ENCODE results near the gene FAM50B.

FAM50B gene, protein sequence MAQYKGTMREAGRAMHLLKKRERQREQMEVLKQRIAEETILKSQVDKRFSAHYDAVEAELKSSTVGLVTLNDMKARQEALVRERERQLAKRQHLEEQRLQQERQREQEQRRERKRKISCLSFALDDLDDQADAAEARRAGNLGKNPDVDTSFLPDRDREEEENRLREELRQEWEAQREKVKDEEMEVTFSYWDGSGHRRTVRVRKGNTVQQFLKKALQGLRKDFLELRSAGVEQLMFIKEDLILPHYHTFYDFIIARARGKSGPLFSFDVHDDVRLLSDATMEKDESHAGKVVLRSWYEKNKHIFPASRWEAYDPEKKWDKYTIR

DNA sequence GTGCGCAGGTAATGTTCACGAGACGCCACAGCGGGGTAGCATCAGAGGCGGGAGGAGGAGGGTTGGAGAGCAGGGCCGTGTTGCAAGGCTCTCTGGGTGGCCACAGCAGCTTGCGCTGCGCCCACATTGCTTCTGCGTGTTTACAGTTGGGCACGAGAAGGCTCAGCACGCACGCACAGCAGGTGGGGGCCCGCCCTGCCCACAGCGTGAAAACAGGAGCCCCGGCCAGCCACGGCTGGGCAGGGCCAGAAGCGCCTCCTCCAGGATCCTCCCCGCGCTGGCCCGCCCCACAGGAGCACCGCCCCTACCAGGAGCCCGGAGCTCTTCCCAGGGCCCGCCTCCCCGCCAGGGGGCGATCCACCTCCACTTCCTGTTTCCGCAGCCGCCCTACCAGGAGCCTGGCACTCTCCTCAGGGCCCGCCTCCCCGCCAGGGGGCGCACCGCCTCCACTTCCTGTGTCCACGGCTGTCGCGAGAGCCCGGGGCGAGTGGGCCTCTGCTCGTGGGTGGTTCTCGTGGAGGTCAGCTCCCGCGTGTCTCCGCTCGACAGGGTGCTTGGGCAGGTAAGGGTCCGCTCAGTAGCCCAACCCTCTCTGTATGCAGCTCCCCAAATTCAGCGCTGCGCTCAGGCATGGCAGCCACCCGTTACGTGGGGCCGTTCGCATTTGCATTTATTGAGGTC, at the start of gene FAM50B:
FAM50B (plus strand) TSS at position 449 of the 681 bp plus-strand sequence. CDS start 439 bp downstream, outside the sequence.
- TF ChIP-seq, protein P1, sequence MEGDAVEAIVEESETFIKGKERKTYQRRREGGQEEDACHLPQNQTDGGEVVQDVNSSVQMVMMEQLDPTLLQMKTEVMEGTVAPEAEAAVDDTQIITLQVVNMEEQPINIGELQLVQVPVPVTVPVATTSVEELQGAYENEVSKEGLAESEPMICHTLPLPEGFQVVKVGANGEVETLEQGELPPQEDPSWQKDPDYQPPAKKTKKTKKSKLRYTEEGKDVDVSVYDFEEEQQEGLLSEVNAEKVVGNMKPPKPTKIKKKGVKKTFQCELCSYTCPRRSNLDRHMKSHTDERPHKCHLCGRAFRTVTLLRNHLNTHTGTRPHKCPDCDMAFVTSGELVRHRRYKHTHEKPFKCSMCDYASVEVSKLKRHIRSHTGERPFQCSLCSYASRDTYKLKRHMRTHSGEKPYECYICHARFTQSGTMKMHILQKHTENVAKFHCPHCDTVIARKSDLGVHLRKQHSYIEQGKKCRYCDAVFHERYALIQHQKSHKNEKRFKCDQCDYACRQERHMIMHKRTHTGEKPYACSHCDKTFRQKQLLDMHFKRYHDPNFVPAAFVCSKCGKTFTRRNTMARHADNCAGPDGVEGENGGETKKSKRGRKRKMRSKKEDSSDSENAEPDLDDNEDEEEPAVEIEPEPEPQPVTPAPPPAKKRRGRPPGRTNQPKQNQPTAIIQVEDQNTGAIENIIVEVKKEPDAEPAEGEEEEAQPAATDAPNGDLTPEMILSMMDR (IDR thresholded peaks at IDR 0.05; ENCODE audit: low read depth, low read length): peak; percentile 93

DNA sequence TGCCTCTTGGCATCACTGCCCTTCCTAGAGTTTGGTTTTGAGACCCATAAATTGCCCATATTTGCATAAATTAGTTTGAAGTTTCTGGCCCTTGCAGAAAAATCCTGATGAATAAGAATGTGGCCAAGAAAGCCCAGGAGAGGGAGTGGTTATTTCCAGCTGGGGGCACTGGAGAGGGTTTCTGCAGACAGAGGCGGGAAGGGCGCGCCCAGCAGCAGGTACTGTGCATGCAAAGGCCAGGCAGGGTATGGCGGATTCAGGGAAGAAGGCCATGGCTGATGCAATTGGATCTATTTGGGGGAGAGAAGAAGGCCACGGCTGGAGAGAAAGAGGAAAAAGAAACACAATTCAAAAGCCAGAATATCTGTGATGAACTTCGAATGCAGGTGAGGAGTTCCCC, 49.5 kb upstream of the FAM50B start:
- no peaks in the 10 kb centered on the region for H3K27me3 ChIP-seq (ENCODE audit: insufficient read depth, low read depth, severe bottlenecking)
- no peaks in the 10 kb centered on the region for H3K36me3 ChIP-seq
- TF ChIP-seq, protein P1 (IDR thresholded peaks at IDR 0.05; ENCODE audit: low read depth, low read length): no peak
- H3K27ac ChIP-seq: no peak overlapping the region
- DNase-seq: no peak
- H3K4me3 ChIP-seq (ENCODE audit: low read depth, low read length): no peak overlapping the region
- no peaks in the 10 kb centered on the region for H3K9me3 ChIP-seq (ENCODE audit: severe bottlenecking)

More for the DNA sequence above, at the start of gene FAM50B:
- peaks cover 10% of the 10 kb centered on the region for H3K9me3 ChIP-seq (ENCODE audit: severe bottlenecking)
- H3K4me3 ChIP-seq (ENCODE audit: low read depth, low read length): peak within 1 kb of the TSS; percentile 55
- H3K27ac ChIP-seq: peak within 1 kb of the TSS; percentile 17; the same call in 1 of the 2 replicates
- H3K27me3 ChIP-seq (ENCODE audit: insufficient read depth, low read depth, severe bottlenecking): no peaks in the 10 kb centered on the region
- DNase-seq: peak; percentile 95
- H3K36me3 ChIP-seq: no peaks in the 10 kb centered on the region

DNA sequence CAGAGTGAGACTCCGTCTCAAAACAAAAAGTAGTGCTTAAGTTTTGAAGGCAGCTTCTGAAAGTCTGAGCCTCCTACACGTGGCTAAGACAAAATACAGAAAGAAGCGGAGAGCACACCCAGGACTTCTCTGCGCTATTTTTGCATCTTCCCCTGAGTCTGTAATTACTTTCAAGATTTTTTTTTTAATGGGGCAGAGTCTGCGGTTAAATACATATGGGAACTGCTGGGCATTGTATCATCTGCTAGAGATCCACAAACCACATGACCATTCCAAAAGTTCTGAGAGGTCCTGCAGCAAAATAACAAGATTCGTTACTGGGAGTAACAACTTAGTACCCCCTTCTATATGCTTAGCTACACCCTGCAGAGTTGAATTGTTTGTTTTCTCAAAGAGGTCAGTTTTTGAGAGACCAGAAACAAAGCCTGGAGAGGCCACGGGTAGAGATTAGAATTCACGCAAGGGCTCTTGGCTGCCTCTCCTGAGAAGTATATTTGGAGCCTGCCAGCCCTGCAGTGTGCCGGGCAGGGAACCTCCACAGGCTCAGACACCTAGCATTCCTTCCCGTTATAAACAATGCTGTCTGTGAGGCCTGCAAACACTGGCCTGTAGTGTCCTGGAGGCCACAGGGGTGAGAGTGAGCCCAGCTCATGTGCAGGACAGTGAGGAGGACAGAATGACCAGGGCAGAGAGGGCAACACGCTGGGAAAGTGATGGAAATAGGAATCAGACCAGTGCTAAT, 48.2 kb upstream of the FAM50B start:
- H3K27ac ChIP-seq: no peak overlapping the region
- no peaks in the 10 kb centered on the region for H3K27me3 ChIP-seq (ENCODE audit: insufficient read depth, low read depth, severe bottlenecking)
- no peak for DNase-seq
- no peaks in the 10 kb centered on the region for H3K36me3 ChIP-seq
- H3K4me3 ChIP-seq (ENCODE audit: low read depth, low read length): no peak overlapping the region
- H3K9me3 ChIP-seq (ENCODE audit: severe bottlenecking): no peaks in the 10 kb centered on the region
- TF ChIP-seq, protein P1 (IDR thresholded peaks at IDR 0.05; ENCODE audit: low read depth, low read length): no peak

DNA sequence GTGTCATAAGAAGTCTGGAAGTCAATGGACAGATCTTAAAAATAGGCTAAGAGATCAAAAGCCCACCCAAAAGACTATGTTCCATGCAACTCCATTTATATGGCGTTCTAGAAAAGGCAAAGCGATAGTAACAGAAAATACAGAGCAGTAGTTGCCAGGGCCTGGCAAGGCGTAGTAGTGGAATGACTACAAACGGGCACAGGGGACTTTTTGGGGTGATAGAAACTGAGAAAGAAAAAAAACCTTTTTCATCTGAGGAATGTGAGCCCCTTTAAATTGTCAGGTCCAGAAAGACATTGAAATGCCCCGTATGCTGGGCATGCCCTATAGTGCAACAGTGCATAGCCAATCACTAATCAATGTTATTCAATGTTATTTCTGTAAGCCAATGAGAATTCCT, 47.2 kb upstream of the FAM50B start:
- no peak overlapping the region for H3K27ac ChIP-seq
- TF ChIP-seq, protein P1 (IDR thresholded peaks at IDR 0.05; ENCODE audit: low read depth, low read length): no peak

DNA sequence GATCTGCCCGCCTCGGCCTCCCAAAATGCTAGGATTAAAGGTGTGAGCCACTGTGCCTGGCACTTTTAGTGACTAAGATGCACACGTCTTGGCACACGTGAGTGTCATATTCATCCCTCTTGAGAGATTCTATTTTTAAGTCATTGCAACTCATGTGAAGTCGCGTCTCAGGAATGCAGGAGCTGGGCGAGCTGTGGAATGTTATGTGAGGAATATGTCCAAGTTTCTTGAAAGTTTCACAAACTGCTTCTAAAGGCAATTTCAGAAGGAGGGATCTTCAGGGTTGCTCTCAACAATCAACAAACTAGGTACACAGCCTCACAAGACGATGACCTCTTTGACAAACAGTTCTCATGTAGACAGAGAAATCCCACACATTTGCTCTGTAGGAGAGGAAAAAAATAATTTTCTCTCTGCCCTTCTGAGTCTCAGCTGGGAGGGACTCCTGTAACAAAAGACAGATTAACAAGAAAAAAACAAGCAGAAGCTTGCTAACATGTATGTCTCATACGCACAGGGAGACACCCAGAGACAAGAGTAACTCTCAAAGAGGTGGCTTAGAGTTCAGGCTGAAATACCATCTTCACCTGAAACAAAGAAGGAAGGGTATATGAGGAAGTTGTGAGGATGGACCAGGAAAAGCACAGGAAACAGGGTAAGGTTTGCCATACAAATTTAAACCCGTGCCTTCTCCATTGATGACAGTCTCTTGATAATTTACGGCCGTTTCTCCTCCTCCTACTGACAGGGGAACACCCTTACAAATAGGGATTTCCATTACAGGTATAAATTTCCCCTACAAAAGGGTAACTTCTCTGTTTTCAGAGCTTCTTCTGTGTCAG, 45.3 kb upstream of the FAM50B start:
- TF ChIP-seq, protein P1 (IDR thresholded peaks at IDR 0.05; ENCODE audit: low read depth, low read length): no peak
- H3K27me3 ChIP-seq (ENCODE audit: insufficient read depth, low read depth, severe bottlenecking): no peaks in the 10 kb centered on the region
- no peak overlapping the region for H3K4me3 ChIP-seq (ENCODE audit: low read depth, low read length)
- no peaks in the 10 kb centered on the region for H3K36me3 ChIP-seq
- no peaks in the 10 kb centered on the region for H3K9me3 ChIP-seq (ENCODE audit: severe bottlenecking)
- no peak overlapping the region for H3K27ac ChIP-seq
- DNase-seq: no peak

More for the DNA sequence above, 47.2 kb upstream of the FAM50B start:
- H3K9me3 ChIP-seq (ENCODE audit: severe bottlenecking): no peaks in the 10 kb centered on the region
- DNase-seq: no peak
- H3K4me3 ChIP-seq (ENCODE audit: low read depth, low read length): no peak overlapping the region
- no peaks in the 10 kb centered on the region for H3K36me3 ChIP-seq
- H3K27me3 ChIP-seq (ENCODE audit: insufficient read depth, low read depth, severe bottlenecking): no peaks in the 10 kb centered on the region

All from WERI-Rb-1 (cell line).